Liver (tissue), 9 donors: Measurements from ENCODE around the gene ADGRG3. TPM values are rescaled to one million over a fixed set of nuclear protein-coding genes. Genes with fewer than 3 reads are reported as not detected.

ENCODE experiments used
- DNase-seq: peaks from one replicate; pipeline ENCODE4 v3.0.0-alpha.2; 2017; ENCODE audit warnings: low spot score
- H3K27ac ChIP-seq, 2 donors: one replicate each; pipeline ENCODE4 v1.7.0; 2013; ENCODE audit warnings: inconsistent platforms in 2 of 2, low read length in 2 of 2, control low read depth in 1 of 2, low read depth in 1 of 2, mild to moderate bottlenecking in 1 of 2
- H3K27me3 ChIP-seq, 4 donors: one replicate each; pipeline versions ENCODE4 v1.6.1 to v1.7.0; 2013; ENCODE audit warnings: low read length in 3 of 4, inconsistent platforms in 1 of 4, mild to moderate bottlenecking in 1 of 4, moderate library complexity in 1 of 4; ENCODE audit not compliant: control insufficient read depth in 4 of 4, insufficient read depth in 4 of 4
- H3K36me3 ChIP-seq, 4 donors: one replicate each; pipeline versions ENCODE4 v1.6.1 to v1.7.0; 2013; ENCODE audit warnings: low read length in 3 of 4, mild to moderate bottlenecking in 3 of 4, low read depth in 1 of 4, moderate library complexity in 1 of 4; ENCODE audit not compliant: control insufficient read depth in 4 of 4, insufficient read depth in 3 of 4
- H3K4me1 ChIP-seq, 4 donors: one replicate each; pipeline versions ENCODE4 v1.6.1 to v1.7.0; 2013; ENCODE audit warnings: low read length in 3 of 4, mild to moderate bottlenecking in 3 of 4, moderate library complexity in 1 of 4; ENCODE audit not compliant: control insufficient read depth in 4 of 4, insufficient read depth in 4 of 4
- H3K4me3 ChIP-seq, 3 donors: one replicate each; pipeline versions ENCODE4 v1.6.1 to v1.7.0; 2013; ENCODE audit warnings: low read length in 3 of 3, control low read depth in 1 of 3, low read depth in 1 of 3, mild to moderate bottlenecking in 1 of 3
- H3K9ac ChIP-seq, 2 donors: one replicate each; pipeline ENCODE4 v1.7.0; 2013; ENCODE audit warnings: low read length in 2 of 2, mild to moderate bottlenecking in 2 of 2, moderate library complexity in 2 of 2, control low read depth in 1 of 2, low read depth in 1 of 2
- H3K9me3 ChIP-seq, 4 donors: one replicate each; pipeline versions ENCODE4 v1.6.1 to v1.7.0; 2013; ENCODE audit warnings: low read length in 3 of 4; ENCODE audit not compliant: control insufficient read depth in 4 of 4
- CTCF ChIP-seq: fragments of 150-350 bp; IDR thresholded peaks from 2 replicates; pipeline ENCODE4 v1.5.1; 2017; ENCODE audit warnings: improper control_type of control experiment, low read depth, low read length; ENCODE audit not compliant: missing input control
- EGR1 ChIP-seq, 2 donors: IDR thresholded peaks; 2 replicates each; pipeline ENCODE4 v1.6.1; 2016 to 2018; ENCODE audit warnings: antibody characterized with exemption in 2 of 2, low read depth in 2 of 2
- GABPA ChIP-seq, 2 donors: IDR thresholded peaks in 1 of 2; conservative IDR thresholded peaks in 1 of 2; 2 replicates each; pipeline ENCODE4 v1.6.1; 2016; ENCODE audit warnings: antibody characterized with exemption in 2 of 2, mild to moderate bottlenecking in 1 of 2, moderate library complexity in 1 of 2
- HNF4A ChIP-seq, 2 donors: conservative IDR thresholded peaks; 2 replicates each; pipeline ENCODE4 v1.6.1; 2016; ENCODE audit warnings: antibody characterized with exemption in 2 of 2, mild to moderate bottlenecking in 2 of 2
- HNF4G ChIP-seq: IDR thresholded peaks from 2 replicates; pipeline ENCODE4 v1.6.1; 2016; ENCODE audit warnings: antibody characterized with exemption
- JUND ChIP-seq, 2 donors: IDR thresholded peaks; 2 replicates each; pipeline ENCODE4 v1.6.1; 2016; ENCODE audit warnings: antibody characterized with exemption in 2 of 2
- RXRA ChIP-seq, 2 donors: IDR thresholded peaks; 2 replicates each; pipeline ENCODE4 v1.6.1; 2017 to 2018; ENCODE audit warnings: antibody characterized with exemption in 2 of 2, mild to moderate bottlenecking in 1 of 2
- SP1 ChIP-seq: IDR thresholded peaks from 2 replicates; pipeline ENCODE4 v1.6.1; 2018; ENCODE audit warnings: antibody characterized with exemption, mild to moderate bottlenecking
- TAF1 ChIP-seq: conservative IDR thresholded peaks from 2 replicates; pipeline ENCODE4 v1.6.1; 2016; ENCODE audit warnings: antibody characterized with exemption, mild to moderate bottlenecking
- YY1 ChIP-seq: IDR thresholded peaks from 2 replicates; pipeline ENCODE4 v1.6.1; 2016; ENCODE audit warnings: antibody characterized with exemption, mild to moderate bottlenecking
- WGBS: extraction: QIAGEN DNeasy Blood & Tissue Kit; methylation state at CpG from one replicate; pipeline ENCODE4 v1.1.7; 2013; 5-methylcytosine and 5-hydroxymethylcytosine counted together
- polyA plus RNA-seq, 2 donors: library from polyadenylated mRNA; stranded (reverse) in 1 of 2; unstranded in 1 of 2; fragments of 200-250 nt in 1 of 2; fragments of >200 nt in 1 of 2; fragmentation: Nextera tagmentation in 1 of 2; extraction: Ambion mirVana in 1 of 2; gene quantifications; one replicate each; pipeline versions ENCODE4 v1.2.1 to v1.2.3, GENCODE V29; 2013 to 2015
- total RNA-seq, 2 donors: library from RNA; depleted of rRNA; stranded (reverse); fragments of >200 nt; gene quantifications; one replicate each; pipeline ENCODE4 v1.2.3, GENCODE V29; 2014
- TF ChIP-seq, protein P1 (sequence below): IDR thresholded peaks from 2 replicates; pipeline ENCODE4 v1.6.1; 2016; ENCODE audit warnings: antibody characterized with exemption, mild to moderate bottlenecking
- donor health status: healthy.
- donor health status: healthy.
- donor health status: healthy.
- donor health status: healthy.
- donor health status: healthy.

The ADGRG3 gene
- total and polyA plus RNA-seq, 4 donors: 0.52 to 3.2 (median 1.0) TPM

DNA sequence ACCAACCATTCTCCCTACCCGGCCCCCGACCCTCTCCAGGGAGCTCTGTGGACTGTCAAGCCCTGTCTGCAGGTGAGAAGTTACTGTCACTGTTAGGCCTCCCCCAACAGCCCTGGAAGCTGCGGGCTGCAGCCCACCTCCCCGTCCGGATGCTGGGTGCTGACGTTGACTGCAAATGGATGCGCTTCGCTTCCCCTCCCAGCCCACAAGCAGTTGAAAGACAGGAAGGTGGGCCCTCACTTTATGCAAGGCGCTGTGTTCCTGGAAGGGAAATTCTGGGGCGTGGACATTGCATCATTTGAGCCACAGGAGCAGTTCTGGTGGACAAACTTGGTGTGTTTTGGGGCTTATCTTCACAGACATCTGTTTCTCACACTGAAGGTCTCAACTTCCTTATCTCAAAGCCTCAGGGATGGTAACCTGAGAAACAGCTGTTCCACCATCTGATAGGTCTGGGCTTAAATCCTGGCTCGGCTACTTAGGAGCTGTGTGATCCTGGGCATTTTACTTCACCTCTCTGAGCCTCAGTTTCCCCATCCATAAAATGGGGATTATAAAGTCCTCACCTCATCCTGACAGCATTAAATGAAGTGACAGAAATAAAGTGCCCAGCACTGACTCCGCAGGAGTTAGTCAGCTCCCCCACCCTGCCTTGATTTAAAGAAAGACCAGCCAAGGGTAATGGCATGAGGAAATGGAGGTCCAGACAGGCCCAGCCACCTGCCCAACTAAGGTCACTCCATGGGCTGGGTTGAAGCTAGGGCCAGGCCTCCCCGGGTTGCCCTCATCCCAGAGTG lies 21.9 kb downstream of the ADGRG3 start:
- H3K27ac ChIP-seq: no peak overlapping the region
- peak; percentile 66 for DNase-seq
- no peaks in the 10 kb centered on the region for H3K27me3 ChIP-seq
- no peaks in the 10 kb centered on the region for H3K9me3 ChIP-seq
- WGBS: 74% methylated on average over 13 of the region's 13 CpGs
- H3K4me3 ChIP-seq: no peak overlapping the region
- H3K4me1 ChIP-seq: peaks cover 2 to 33% (median 22%) of the 10 kb centered on the region in 4 donors
- H3K36me3 ChIP-seq: no peaks in the 10 kb centered on the region
- TF ChIP-seq, protein P1, sequence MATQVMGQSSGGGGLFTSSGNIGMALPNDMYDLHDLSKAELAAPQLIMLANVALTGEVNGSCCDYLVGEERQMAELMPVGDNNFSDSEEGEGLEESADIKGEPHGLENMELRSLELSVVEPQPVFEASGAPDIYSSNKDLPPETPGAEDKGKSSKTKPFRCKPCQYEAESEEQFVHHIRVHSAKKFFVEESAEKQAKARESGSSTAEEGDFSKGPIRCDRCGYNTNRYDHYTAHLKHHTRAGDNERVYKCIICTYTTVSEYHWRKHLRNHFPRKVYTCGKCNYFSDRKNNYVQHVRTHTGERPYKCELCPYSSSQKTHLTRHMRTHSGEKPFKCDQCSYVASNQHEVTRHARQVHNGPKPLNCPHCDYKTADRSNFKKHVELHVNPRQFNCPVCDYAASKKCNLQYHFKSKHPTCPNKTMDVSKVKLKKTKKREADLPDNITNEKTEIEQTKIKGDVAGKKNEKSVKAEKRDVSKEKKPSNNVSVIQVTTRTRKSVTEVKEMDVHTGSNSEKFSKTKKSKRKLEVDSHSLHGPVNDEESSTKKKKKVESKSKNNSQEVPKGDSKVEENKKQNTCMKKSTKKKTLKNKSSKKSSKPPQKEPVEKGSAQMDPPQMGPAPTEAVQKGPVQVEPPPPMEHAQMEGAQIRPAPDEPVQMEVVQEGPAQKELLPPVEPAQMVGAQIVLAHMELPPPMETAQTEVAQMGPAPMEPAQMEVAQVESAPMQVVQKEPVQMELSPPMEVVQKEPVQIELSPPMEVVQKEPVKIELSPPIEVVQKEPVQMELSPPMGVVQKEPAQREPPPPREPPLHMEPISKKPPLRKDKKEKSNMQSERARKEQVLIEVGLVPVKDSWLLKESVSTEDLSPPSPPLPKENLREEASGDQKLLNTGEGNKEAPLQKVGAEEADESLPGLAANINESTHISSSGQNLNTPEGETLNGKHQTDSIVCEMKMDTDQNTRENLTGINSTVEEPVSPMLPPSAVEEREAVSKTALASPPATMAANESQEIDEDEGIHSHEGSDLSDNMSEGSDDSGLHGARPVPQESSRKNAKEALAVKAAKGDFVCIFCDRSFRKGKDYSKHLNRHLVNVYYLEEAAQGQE: no peak
- no peak overlapping the region for H3K9ac ChIP-seq

DNA sequence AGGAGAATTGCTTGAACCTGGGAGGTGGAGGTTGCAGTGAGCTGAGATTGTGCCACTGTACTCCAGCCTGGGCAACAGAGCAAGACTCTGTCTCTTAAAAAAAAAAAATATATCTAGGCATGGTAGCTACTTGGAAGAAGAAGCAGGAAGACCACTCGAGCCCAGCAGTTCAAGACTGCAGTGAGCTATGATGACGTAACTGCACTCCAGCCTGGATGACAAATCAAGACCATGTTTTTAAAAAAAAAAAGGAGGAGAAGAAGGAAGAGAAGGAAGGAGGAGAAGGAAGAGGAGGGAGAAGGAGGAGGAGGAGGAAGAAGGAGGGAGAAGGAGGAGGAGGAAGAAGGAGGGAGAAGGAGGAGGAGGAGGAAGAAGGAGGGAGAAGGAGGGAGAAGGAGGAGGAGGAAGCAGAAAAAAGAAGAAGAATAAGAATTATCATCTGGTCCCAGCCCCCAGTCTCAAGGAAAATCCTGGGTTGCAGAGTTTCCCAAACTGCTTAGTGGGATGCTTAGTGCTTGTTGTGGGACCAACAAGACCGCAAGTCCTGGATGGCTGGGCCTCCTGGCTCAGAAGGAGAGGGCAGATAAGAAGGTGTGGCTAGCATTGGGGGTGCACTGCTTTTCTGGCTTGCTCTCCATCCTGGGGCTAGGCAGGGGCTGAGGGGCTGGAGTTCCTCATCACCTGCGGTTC lies 22.8 kb downstream of the ADGRG3 start:
- Histone ChIP-seq H3K9ac (no peak overlapping the region), H3K27ac (no peak overlapping the region), H3K4me3 (no peak overlapping the region), H3K9me3 (no peaks in the 10 kb centered on the region), H3K27me3 (no peaks in the 10 kb centered on the region), H3K4me1 (peaks cover 2 to 41% (median 23%) of the 10 kb centered on the region in 4 donors), H3K36me3 (no peaks in the 10 kb centered on the region)
- DNase-seq: no peak
- 84% methylated on average over 4 of the region's 4 CpGs for WGBS
- TF ChIP-seq RXRA (IDR thresholded peaks at IDR 0.05): no peak
- no peak for TF ChIP-seq GABPA (IDR thresholded peaks at IDR 0.05 in 1 of 2, conservative IDR thresholded peaks at IDR 0.05 in 1 of 2)
- TF ChIP-seq EGR1 (IDR thresholded peaks at IDR 0.05; ENCODE audit: low read depth in 2 of 2): no peak
- no peak for TF ChIP-seq SP1
- no peak for TF ChIP-seq YY1
- TF ChIP-seq CTCF: no peak
- TF ChIP-seq HNF4A (conservative IDR thresholded peaks at IDR 0.05): no peak

GRCh38 chr16:57692636-57693035 lies 24.5 kb downstream of the ADGRG3 start:
- 88% methylated on average over 2 of the region's 2 CpGs for WGBS
- Histone ChIP-seq H3K4me1 (peaks cover 2 to 41% (median 23%) of the 10 kb centered on the region in 4 donors), H3K36me3 (no peaks in the 10 kb centered on the region), H3K9ac (no peak overlapping the region), H3K4me3 (no peak overlapping the region), H3K27me3 (no peaks in the 10 kb centered on the region), H3K9me3 (no peaks in the 10 kb centered on the region), H3K27ac (no peak overlapping the region)
- DNase-seq: no peak
- TF ChIP-seq GABPA (IDR thresholded peaks at IDR 0.05 in 1 of 2, conservative IDR thresholded peaks at IDR 0.05 in 1 of 2): no peak
- TF ChIP-seq HNF4G: no peak
- no peak for TF ChIP-seq SP1
- TF ChIP-seq TAF1: no peak
- no peak for TF ChIP-seq YY1
- TF ChIP-seq JUND (IDR thresholded peaks at IDR 0.05): no peak
